ENCODE data around the gene SSMEM1.

DNA sequence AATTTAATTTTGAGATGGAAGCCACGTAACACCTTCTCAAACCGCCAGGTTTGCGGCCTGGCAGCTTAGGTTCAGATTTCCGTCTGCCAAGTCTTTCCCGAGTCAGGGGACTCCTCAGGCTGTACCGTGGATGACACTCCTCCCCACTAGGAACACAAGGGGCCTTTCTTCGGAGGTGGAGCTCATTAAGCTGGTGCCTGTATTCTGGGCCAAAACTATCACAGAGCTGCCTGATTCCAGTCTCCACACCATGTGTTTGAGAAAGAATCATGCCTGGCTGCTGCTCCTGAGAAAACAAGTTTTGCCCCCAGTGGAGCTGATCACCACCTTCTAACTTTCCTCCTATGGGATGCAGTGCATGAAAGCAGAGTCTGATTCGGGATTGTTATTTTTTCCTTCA lies 47.2 kb upstream of the SSMEM1 start:
- TF ChIP-seq, protein P1, sequence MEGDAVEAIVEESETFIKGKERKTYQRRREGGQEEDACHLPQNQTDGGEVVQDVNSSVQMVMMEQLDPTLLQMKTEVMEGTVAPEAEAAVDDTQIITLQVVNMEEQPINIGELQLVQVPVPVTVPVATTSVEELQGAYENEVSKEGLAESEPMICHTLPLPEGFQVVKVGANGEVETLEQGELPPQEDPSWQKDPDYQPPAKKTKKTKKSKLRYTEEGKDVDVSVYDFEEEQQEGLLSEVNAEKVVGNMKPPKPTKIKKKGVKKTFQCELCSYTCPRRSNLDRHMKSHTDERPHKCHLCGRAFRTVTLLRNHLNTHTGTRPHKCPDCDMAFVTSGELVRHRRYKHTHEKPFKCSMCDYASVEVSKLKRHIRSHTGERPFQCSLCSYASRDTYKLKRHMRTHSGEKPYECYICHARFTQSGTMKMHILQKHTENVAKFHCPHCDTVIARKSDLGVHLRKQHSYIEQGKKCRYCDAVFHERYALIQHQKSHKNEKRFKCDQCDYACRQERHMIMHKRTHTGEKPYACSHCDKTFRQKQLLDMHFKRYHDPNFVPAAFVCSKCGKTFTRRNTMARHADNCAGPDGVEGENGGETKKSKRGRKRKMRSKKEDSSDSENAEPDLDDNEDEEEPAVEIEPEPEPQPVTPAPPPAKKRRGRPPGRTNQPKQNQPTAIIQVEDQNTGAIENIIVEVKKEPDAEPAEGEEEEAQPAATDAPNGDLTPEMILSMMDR (IDR thresholded peaks at IDR 0.05) = no peak
- TF ChIP-seq POLR2A (IDR thresholded peaks at IDR 0.05) = no peak
- no peak for TF ChIP-seq EP300 (IDR thresholded peaks at IDR 0.05)
